Kidney epithelial cell (primary cell): ENCODE data around the gene EHD3. TPM values are rescaled to one million over a fixed set of nuclear protein-coding genes. Genes with fewer than 3 reads are reported as not detected.

Source experiments
- DNase-seq: peaks from one replicate; pipeline ENCODE4 v3.0.0-alpha.2; 2010; ENCODE audit warnings: low read depth
- H3K27me3 ChIP-seq: 2 replicates; pipeline ENCODE4 v1.6.0; 2011; ENCODE audit warnings: low read length; ENCODE audit not compliant: control insufficient read depth, insufficient read depth
- H3K36me3 ChIP-seq: 2 replicates; pipeline ENCODE4 v1.5.1; 2011; ENCODE audit warnings: low read length; ENCODE audit not compliant: control insufficient read depth, insufficient read depth
- H3K4me3 ChIP-seq: 2 replicates; pipeline ENCODE4 v1.5.1; 2011; ENCODE audit warnings: low read depth, mild to moderate bottlenecking, control low read depth, low read length
- total RNA-seq: library from RNA; depleted of rRNA; stranded (reverse); fragments of >200 nt; gene quantifications from 2 replicates; pipeline ENCODE4 v1.2.3, GENCODE V29; 2015
- TF ChIP-seq, protein P1 (sequence below): IDR thresholded peaks from 2 replicates; pipeline ENCODE4 v1.5.1; 2011; ENCODE audit warnings: mild to moderate bottlenecking, moderate library complexity, low read length, control low read depth, inconsistent platforms; ENCODE audit not compliant: insufficient read depth, poor library complexity, severe bottlenecking

EHD3 gene
- total RNA-seq, 1 donor from 2014 or later, result 11.4 TPM

DNA sequence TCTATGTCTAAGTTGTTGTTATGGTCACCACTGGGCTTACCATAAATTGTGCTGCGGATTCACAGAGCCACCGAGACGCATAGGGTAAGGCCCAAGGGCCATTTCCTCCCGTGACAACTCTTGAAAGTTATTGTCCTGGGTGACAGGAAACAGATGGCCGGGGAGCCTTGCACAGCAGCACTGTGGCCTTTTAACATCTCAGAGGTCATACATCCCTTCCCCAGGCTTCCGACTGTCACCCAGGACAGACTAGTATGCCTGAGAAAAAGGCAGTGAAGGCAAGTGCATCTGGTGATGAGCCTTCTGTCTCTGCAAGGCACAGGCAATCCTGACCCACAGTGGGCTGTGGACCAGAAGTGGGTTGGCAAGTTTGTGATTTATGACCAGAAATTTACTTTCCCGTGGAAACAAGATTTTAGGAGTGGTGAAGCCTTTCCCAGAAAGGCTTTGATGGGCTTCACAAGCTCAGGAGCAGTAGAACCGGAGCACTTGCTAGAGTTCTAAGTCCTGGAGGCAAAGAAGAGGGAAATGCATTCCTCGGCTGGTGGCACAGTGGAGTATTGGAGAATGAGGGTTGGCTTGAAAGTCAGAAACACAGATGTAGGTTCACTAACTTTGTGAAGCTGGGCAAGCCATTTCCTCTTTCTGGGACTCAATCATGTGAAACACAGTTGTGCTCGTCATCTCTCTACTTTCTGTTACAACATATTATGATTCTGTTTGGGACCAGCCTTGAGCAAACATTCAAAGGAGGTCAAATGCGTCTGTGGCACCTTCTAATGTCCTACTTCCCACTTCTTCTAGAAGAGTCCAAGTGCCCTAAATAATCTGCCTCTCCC lies 14.6 kb upstream of the EHD3 start:
- no peaks in the 10 kb centered on the region for H3K27me3 ChIP-seq
- no peak overlapping the region for H3K4me3 ChIP-seq
- DNase-seq, result no peak
- H3K36me3 ChIP-seq, result no peaks in the 10 kb centered on the region
- TF ChIP-seq, protein P1, sequence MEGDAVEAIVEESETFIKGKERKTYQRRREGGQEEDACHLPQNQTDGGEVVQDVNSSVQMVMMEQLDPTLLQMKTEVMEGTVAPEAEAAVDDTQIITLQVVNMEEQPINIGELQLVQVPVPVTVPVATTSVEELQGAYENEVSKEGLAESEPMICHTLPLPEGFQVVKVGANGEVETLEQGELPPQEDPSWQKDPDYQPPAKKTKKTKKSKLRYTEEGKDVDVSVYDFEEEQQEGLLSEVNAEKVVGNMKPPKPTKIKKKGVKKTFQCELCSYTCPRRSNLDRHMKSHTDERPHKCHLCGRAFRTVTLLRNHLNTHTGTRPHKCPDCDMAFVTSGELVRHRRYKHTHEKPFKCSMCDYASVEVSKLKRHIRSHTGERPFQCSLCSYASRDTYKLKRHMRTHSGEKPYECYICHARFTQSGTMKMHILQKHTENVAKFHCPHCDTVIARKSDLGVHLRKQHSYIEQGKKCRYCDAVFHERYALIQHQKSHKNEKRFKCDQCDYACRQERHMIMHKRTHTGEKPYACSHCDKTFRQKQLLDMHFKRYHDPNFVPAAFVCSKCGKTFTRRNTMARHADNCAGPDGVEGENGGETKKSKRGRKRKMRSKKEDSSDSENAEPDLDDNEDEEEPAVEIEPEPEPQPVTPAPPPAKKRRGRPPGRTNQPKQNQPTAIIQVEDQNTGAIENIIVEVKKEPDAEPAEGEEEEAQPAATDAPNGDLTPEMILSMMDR, result no peak

DNA sequence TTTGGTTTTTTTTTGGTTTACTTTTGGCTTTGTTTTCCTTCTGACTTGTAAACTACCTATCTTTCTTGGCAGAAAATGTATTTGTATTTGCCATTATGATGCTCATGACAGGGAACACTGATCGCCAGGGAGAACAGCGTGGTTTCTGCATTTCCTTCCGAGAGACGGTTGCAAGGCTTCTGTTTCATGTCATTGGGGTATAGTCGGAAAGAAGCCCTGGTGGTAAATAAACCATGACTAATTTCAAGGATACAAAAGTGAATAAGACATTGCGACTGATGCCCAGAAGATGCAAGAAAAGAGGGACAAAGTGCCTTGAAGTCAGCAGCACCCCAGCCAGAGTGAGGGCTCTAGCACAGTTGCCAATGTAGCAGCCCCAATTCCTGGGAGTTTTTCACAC lies 12.4 kb upstream of the EHD3 start:
- Histone ChIP-seq H3K4me3 (no peak overlapping the region), H3K27me3 (peaks cover 2% of the 10 kb centered on the region), H3K36me3 (no peaks in the 10 kb centered on the region)
- DNase-seq, result no peak
- TF ChIP-seq, protein P1, result no peak

DNA sequence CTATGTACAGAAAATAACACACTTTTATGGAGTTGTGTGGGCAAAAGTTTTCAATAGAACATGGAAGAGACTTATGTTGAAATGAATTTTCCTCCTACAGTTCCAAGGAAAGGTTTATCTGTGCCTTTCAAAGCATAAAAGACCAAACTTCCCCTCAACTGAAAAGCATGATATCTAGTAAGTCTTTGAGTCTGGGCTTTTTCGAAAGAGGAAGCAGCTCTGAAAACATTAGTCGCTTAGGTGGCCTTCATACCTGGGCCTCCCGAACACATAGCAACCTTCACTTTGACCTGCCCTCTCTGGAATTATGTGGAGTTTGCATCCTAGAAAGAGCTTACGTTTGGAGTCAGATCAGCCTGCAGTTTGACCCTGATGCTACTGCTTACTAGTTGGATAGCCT lies 11.9 kb upstream of the EHD3 start:
- Histone ChIP-seq H3K27me3 (peaks cover 4% of the 10 kb centered on the region), H3K36me3 (no peaks in the 10 kb centered on the region), H3K4me3 (no peak overlapping the region)
- DNase-seq, result no peak
- TF ChIP-seq, protein P1, result no peak

DNA sequence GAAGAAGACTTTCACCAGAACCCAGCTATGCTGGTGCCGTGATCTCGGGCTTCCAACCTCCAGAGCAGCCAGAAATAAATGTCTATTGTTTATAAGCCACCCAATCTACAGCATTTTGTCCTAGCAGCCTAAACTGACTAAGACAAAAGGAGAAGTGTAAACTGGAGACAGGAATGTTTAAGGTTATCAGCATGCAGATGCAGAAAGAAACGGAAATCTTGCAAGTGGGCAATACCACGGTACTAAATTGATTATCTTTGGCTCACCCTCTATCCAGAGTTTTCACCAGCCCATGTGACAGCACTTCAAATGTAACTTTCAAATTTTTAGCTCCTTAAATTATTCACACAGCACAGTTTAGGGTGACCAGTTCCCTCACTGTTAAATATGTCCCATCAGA lies 10.9 kb upstream of the EHD3 start:
- no peak overlapping the region for H3K4me3 ChIP-seq
- TF ChIP-seq, protein P1, result no peak
- H3K27me3 ChIP-seq, result peaks cover 7% of the 10 kb centered on the region

DNA sequence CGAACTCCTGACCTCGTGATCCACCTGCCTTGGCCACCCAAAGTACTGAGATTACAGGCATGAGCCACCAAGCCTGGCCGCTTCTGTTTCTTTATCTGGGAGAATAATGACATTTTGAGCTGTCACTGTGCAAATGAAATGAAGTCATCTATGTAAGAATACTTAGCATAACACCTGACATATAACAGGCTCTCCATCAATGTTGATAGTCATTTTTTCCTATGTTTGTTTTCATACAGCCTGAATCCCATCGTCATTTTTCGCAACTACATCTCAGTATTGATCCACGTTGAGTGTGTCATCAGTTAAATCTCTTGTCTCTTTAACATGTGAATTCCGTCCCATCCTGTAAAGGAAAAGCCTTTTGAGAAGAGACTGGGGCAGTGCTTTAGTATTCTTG lies 10.2 kb upstream of the EHD3 start:
- H3K36me3 ChIP-seq, result no peaks in the 10 kb centered on the region
- TF ChIP-seq, protein P1, result no peak
- DNase-seq, result no peak

More for the DNA sequence above, 10.9 kb upstream of the EHD3 start:
- no peaks in the 10 kb centered on the region for H3K36me3 ChIP-seq
- DNase-seq, result no peak

DNA sequence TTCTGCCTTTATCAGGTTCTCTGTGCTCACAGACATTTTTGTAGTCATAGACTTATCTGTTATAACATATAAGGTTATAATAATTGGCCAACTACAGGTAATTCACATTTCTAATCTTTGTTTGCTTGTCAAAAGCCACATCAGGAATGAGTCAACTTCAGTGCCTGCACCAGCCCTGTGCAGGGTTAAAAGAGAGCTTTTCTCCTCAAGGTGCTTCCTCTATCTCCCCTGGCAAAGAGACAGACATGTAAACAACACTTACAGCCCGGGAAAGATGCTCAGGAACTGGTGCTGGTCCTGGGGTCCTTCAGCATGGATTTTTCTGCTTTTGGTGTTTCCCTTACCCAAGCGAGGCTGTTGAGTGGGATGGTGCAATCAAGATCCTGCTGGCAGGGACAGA lies 7.7 kb upstream of the EHD3 start:
- no peak for DNase-seq
- TF ChIP-seq, protein P1, result no peak

More for the DNA sequence above, 10.2 kb upstream of the EHD3 start:
- peaks cover 7% of the 10 kb centered on the region for H3K27me3 ChIP-seq
- H3K4me3 ChIP-seq, result no peak overlapping the region

More for the DNA sequence above, 7.7 kb upstream of the EHD3 start:
- Histone ChIP-seq H3K4me3 (no peak overlapping the region), H3K27me3 (peaks cover 7% of the 10 kb centered on the region), H3K36me3 (no peaks in the 10 kb centered on the region)
